Epidermal melanocyte (primary cell): ENCODE measurements around the gene KRTAP10-3.

Source experiments
- DNase-seq: peaks from one replicate; pipeline ENCODE4 v3.0.0; 2011; ENCODE audit warnings: low spot score; ENCODE audit not compliant: insufficient read length

KRTAP10-3 gene

DNA sequence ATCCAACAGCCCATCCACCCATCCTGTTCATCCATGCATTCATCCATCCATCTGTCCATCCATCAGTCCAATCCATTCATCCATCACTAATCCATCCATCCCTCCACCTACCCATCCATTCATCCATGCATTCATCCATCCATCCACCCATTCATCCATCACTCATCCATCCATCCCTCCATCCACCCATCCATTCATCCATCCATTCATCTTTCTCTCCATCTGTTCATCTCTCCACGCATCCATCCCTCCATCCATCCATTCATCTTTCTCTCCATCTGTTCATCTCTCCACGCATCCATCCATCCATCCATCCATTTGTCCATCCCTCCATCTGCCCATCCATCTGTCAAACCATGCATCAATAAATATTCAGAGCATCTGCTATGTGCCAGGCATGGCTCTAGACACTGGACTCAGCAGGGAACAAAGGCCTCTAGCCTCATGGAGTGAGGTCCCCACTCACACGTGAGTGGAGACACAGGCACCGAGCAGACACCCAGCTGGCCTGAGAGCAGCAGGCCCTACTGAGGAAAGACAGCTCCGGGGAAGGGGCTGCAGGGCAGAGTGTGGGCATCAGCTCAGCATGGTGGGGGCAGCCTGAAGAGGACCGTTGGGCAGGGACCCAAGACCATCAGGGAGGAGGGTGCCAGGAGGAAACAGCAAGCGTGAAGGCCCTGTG lies 28.2 kb downstream of the KRTAP10-3 start:
- no peak for DNase-seq

DNA sequence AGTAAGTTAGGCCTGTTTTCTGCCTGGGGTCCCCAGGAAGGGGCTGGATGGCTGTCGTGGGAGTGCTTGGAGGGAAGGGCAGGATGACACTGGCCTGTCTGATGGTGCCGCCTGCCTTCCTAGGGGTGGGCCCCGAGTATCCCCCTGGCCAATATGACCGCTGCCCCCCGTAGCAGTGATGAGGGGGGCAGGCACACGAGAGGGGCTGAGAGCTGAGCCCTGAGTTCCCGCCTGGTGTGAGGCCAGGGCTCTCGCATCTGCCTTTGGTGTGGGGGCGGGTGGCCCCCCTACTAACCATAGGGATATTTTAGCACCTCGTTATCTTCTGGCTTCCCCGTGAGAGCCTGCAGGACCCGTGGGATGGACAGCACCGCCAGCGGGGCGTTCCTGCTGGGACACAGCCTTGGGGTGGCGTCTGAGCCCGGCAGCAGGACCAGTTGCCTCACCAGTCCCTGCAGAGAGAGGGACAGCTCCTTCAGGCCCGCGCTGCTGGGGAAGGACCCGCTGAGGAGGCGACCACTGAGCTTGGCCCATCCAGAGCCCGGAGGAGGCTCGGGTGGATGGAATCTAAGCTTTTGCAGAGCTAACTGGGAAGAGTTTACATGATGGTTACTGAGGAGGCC lies 29.0 kb downstream of the KRTAP10-3 start:
- no peak for DNase-seq

DNA sequence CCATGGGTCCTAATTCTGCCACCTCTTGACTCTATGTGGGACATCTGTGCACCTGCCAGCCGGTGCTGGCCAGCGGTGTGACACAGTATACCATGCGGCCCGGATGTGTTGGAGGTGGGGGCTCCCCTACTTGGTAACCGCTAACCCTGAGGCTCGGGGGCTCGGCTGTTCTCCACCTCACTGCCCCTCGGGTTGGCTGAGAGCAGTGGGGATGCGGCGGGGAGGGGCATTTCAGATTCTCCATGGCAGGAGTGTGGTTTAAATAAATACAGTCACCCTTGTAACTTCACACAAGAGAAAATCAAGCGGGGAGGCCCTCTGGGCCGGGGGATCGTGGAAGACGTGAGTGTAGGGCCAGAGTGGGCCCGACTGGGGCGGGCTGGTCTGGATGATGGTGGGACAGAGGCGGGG lies 29.6 kb downstream of the KRTAP10-3 start:
- DNase-seq, result no peak

DNA sequence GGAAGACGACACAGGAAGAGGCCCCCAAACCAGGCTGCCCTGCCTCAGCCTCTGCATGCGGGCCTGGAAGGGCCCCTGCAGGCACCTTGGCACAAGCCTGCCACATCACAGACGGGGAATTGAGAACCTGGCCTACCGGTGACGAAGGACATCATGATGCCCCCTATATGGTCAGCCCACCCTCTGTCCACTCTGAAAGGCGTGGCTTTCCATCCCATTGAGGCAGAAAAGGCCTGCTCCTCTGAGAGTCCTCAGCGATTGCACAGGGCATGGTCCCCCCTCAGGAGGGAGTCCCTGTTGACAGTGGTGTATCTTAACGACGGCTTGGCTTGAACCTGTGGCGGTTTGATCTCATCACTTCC lies 30.0 kb downstream of the KRTAP10-3 start:
- no peak for DNase-seq

DNA sequence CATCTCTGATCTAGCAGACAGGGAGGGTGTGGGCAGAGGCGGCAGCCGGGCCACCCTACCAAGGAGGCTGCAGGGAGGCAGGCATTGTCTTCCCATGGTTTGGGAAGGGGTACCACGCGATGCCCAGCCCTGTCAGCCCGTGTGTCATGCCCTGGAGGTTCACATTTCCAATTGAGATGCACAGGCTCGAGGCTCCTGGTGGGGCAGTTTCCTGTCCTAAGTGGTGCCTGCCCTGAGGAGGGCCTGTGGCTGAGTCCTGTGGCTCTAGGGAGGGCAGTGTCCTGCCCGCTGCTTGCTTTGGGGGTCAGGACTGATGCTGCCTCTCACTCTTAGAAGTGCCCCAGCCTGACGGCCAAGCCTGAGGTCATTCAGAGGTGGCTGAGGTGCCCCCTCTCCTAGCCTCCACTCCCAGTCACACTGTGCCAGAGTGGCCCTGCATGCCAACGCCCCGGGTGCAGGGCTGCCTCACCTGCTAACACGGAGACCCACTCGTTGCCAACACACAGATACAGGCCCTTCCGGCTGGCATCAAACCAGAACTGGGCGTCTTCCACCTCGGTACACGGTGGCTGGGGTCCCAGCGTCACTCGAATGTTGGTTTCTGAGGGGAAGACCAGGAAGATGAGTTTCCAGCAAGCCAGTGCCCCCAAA lies 30.5 kb downstream of the KRTAP10-3 start:
- no peak for DNase-seq

DNA sequence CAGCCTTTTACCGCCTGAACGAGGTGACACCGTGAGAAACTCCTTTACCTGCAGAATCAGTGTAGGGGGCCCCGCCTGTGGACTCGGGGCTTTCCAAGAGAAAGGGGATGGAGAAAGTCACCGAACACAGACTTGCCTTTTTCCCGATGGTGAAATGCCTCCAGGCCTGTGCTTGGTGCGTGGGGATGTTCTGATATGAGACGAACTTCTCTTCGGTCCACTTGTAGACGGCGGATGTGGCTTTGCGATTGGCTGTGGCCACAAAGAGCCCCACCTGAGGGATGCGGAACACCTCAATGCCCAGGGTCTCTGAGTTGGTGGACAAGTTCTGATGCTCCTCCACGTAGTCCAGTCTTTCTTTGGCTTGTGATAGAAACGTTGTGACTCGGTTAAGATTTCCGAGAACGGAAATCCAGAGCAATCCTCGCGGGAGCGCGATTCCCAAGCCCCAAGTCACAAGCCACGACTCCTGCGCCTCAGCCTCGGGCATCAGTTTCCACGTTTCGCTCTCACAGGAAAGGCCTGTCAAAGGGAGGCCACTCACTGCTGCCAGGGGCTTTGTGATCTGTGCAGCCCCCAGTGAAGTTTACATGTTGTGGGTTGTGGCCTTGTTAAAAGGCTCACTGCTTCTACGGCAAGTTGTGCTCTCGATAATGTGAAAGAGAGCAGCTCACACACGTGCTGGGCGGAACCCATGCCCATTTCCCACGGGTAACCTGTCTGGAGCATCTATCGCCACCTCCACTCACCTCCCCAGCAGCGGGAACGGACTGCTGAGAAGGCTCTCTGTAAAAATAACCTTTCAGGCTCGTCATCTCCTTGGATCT lies 31.2 kb downstream of the KRTAP10-3 start:
- DNase-seq, result no peak

DNA sequence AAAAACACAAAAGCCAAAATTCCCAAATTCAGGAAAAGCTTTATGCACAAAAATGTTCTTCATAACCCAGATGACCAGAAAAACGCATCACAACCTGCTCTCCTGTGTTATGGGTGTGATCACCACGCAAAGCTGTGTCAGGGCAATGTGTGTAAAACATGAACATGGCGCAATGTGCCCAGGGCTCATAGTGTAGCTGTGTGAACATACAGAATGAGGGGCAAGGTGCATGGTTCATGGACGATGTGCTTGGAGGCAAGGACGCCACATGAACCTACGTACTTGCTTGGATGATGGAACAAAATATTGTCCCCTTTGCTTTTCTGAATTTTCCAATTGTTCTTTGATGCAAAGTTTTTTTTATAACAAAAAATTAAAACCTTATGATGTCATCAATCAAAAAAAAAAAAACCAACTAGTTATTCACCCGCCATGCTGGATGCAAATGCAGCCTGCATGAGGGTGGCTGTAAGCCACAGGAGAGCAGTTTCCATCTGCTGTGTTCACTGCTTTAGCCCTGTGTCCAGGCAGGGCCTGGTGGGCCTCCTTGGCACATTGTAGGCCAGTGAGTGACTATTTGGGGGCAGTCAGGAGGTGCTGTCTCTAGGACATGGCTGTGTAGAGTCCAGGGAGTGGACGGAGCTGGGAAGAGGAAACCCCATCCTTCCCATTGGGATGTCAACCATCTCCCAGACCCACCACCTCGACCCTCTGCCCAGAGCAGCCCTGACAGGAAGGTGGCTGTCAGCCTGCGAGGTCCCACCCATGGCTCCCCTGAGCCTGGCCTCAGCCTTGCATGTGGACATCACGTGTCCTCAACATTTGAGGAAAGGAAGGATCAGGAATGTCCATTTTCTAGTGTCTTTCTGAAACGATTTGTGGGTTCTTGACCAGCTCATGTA lies 32.2 kb downstream of the KRTAP10-3 start:
- DNase-seq, result no peak

DNA sequence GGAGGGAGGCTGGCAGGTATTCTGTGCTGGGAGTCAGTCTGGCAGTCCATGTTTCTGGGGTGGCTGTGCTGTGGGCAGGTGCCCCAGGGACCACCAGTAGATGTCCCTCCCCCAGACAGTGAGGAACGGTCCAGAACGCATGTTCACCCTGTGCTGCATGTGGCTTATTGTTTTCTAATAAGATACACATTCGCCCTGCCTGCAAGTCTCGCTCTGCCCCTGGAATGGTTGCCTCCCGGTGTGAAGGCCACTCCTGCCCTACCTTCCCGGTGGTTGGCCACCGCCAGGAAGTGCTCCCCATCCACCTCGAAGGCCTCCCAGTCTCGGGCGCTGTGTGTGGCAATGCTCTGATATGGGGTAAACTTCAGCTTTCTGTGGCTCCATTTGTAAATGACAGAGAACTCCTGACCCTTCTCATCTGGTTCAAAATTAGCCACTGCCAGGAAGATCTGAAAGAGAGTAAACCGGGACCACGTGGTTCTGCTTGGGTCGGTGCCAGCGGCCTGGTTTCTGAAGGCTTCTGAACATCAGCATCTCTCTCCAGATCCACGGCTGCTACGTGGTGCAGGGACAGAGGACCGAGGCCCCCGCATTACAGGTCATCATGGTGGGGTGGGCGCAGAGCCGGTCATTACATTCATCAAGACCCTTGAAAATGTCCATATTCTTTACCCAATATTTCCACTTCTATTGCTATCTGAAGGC lies 33.1 kb downstream of the KRTAP10-3 start:
- DNase-seq, result no peak

DNA sequence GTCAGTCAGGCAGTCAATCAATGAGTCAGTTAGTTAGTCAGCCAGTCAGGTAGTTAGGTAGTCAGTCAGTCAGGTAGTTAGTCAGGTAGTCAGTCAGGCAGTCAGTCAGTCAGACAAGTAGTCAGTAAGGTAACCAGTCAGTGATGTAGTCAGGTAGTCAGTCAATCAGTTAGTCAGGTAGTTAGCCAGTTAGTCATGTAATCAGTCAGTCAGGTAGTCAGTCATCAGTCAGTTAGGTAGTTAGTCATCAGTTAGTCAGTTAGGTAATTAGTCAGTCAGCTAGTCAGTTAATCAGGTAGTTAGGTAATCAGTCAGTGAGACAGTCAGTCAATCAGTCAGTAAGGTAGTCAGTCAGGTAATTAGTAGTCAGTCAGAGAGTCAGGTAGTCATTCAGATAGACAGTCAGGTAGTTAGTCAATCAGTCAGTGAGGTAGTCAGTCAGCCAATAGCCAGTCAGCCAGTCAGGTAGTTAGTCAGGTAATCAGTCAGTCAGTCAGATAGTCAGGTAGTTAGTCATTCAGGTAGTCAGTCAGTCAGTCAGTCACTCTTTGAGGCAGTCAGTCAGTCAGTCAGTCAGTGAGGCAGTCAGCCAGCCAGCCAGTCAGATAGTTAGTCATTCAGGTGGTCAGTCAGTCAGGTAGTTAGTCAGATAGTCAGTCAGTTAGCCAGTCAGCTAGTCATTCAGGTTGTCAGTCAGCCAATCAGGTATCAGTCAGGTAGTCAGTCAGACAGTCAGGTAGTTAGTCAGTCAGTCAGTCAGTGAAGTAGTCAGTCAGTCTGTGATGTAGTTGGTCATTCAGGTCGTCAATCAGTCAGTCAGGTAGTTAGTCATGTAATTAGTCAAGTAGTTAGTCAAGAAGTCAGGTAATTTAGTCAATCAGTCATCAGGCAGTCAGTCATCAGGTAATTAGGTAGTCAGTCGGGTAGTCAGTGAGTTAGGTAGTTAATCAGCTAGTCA lies 33.9 kb downstream of the KRTAP10-3 start:
- DNase-seq, result no peak

DNA sequence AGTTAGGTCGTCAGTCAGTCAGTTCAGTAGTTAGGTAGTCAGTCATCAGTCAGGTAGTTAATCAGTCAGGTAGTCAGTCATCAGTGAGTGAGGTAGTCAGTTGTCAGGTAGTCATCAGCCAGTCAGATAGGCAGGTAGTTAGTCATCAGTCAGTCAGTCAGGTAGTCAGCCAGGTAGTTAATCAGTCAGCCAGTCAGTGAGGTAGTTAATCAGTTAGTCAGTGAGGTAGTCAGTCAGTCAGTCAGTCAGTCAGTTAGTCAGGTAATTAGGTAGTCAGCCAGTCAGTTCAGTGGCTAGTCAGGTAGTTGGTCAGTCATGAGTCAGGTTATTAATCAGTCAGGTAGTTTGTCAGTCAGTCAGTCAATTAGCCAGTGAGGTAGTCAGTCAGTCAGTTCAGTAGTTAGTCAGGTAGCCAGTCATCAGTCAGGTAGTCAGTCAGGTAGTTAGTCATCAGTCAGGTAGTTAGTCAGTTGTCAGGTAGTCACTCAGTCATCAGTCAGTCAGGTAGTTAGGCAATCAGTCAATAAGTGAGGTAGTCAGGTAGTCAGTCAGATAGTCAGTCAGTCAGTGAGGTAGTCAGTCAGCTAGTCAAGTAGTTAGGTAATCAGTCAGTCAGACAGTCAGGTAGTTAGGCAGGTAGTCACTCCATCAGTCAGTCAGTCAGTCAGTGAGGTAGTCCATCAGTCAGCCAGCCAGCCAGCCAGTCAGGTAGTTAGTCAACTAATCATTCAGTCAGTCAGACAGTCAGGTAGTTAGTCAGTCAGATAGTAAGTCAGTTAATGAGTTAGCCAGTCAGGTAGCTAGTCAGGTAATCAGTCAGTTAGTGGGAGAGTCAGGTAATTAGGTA lies 34.8 kb downstream of the KRTAP10-3 start:
- no peak for DNase-seq

DNA sequence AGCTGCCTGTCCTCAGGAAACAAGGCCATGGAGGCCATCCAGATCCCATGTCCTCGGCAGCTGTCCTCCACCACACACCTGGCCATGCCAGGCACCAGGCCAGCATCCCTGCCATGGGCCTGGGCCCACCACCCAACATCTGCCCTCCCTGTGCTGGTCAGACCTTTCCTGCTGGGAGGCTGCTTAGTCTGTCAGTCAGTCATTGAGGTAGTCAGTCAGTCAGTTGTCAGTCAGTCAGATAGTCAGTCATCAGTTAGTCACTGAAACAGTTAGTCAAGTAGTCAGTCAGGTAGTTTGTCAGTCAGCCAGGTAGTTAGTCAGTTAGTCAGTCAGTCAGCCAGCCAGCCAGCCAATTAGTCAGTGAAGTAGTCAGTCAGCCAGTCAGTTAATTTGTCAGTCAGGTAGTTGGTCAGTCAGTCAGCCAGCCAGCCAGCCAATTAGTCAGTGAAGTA lies 35.8 kb downstream of the KRTAP10-3 start:
- no peak for DNase-seq

DNA sequence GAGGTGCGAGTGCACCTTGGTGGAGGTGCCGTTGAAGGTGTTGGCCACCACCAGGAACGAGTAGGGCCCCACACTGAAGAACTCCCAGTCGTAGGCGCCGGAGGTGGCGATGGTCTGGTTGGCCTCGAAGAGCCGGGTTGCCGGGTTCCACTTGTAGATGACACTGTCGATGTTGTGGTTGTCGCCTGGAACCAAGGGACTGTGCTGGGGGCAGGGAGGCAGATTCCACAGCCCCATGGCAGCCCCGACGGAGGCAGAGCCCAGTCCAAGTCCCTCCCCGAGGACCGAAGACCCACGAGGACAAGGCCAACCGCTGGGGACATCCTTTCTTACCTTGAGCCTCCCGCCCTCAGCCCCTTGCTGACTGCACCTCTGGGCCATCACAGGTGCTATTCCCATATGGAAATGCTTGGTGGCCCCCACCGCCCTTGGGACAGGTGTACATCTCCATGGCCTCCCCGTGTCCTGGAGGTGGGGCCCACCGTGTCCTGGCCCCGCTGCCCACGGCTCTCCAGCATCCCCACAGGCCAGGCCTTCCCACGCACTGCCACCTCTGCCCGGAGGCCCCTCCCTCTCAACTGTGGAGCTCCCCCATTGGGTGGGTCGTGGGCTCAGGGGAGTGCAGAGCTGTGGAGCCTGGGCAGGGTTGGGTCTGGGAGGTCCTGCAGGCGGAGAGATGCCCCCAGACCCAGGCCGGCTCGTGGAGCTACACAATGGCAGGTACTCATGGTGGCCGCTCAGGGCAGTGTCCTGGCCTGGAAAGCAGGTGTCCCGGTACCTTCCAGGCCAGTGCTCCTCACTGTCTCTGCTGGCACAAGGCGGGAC lies 36.5 kb downstream of the KRTAP10-3 start:
- DNase-seq, result no peak

DNA sequence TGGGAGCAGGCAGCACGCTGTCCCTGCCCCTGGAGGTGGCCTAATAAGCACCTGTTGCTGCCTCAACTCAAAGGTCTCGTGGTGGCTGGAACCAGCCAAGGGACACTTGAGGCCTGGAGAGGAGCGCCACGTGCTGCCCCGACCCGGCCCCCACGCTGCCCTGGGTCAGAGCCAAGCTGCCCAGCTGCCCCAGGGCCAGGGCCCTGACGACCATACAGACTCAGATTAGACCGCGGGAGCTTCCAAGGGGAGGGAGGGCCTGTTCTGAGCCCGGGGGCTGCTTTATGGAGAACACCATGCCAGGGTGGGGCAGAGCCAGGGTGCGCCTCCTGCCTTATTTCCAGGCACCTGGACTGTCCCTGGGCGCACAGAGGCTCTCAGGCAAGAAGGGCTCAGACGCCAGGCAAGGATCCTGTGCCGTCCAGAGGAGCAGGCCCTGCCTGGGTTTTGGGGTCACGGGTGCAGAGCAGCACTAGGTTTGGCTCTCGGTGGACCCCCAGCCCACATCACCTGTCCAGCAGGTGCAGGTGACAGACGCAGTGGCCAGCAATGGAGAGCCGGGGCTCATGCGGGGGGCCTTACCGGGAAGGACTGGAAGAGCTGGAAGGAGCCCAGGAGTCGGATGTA lies 37.2 kb downstream of the KRTAP10-3 start:
- no peak for DNase-seq

DNA sequence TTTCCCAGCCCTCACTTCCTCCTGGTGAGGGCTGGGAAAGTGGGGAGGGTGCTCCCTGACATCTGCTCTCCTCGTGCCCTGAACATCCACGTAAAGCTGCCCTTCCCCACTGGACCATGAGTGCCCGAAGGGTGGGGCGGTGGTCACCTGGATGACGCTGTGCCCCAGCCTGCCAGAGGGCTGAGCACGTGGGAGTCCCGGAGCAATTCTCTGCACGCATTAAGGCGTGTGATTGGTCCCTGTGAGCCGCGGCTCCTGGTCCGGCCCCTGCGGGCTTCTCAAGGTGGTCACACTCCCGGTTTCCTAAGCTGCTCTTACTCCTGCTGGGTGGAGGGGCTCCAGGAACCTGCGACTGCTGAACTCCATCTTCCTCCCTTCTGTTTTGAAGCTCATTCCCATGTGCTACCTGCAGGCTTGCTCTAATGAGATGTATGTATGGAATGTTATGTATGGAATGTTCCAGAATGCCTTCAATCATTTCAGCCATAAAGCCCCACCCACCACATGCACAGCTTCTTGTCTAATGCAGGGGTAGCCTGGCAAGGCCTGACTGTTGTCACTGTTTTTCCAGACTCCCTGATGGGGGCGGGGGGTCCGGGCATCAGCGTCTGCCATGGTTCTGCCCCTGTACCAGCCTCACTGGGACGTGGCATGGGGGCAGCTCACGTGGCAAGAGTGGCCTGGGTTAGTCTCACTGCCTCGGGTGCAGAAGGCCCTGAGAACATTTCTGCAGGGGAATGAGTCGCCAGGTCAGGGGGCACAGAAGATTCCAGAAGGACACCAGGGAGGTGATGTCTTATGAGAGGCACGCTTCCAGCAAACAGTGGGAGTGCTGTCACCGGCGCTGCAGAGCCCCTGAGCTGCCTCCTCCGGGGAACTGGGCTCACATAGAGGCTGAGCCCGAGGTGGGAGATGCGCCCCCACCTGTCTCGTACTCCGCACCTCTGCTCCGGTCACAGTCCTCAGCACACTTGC lies 38.0 kb downstream of the KRTAP10-3 start:
- no peak for DNase-seq
